Omental fat pad (tissue), 4 donors: Measurements from ENCODE around the gene VAC14. TPM values are rescaled to one million over a fixed set of nuclear protein-coding genes. Genes with fewer than 3 reads are reported as not detected.
A peak's percentile ranks its signal among the peaks of the same experiment; 100 is the strongest.

ENCODE experiments used
- ATAC-seq: fragments of 150-250 bp; one replicate; pipeline ENCODE4 v1.9.1; 2016; ENCODE audit warnings: mild to moderate bottlenecking, moderate library complexity; ENCODE audit not compliant: low FRiP score
- DNase-seq: peaks from one replicate; pipeline ENCODE4 v3.0.0-alpha.2; 2019; ENCODE audit warnings: low spot score
- total RNA-seq, 4 donors: library from RNA; depleted of rRNA; stranded (reverse); fragments of >200 nt; gene quantifications; one replicate each; pipeline ENCODE4 v1.1.0, GENCODE V29; 2016
- TF ChIP-seq, protein P1 (sequence below), 3 donors: fragments of 450-650 bp; IDR thresholded peaks; one replicate each; pipeline ENCODE4 v1.5.1; 2016 to 2017; ENCODE audit warnings: antibody characterized with exemption in 3 of 3, mild to moderate bottlenecking in 3 of 3, moderate library complexity in 2 of 3

Gene VAC14
- total RNA-seq, 4 donors from 2014 or later, result 24.0 to 44.1 (median 35.0) TPM

DNA sequence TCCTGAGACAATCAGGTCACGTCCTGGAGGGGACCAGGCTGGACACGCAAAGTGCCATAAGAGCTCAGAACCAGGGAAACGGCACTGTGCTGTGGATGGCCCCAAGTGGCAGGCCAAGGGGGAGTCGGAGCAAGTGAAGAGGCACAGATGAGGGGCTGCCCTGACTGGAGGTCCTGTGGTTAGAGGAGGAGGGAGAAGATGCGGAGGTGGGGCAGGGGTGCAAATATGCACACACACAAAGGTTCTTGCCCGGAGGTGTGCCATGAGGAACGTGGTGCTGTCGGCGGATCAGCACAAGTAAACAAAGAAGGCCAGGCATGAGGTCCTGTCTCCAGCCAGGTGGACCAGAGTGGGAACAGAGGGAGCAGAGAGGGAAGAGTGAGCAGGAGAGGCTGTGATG is 23.5 kb downstream of the VAC14 start:
- DNase-seq (no peak), ATAC-seq (no peak)
- TF ChIP-seq, protein P1, sequence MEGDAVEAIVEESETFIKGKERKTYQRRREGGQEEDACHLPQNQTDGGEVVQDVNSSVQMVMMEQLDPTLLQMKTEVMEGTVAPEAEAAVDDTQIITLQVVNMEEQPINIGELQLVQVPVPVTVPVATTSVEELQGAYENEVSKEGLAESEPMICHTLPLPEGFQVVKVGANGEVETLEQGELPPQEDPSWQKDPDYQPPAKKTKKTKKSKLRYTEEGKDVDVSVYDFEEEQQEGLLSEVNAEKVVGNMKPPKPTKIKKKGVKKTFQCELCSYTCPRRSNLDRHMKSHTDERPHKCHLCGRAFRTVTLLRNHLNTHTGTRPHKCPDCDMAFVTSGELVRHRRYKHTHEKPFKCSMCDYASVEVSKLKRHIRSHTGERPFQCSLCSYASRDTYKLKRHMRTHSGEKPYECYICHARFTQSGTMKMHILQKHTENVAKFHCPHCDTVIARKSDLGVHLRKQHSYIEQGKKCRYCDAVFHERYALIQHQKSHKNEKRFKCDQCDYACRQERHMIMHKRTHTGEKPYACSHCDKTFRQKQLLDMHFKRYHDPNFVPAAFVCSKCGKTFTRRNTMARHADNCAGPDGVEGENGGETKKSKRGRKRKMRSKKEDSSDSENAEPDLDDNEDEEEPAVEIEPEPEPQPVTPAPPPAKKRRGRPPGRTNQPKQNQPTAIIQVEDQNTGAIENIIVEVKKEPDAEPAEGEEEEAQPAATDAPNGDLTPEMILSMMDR (IDR thresholded peaks at IDR 0.05), result no peak

DNA sequence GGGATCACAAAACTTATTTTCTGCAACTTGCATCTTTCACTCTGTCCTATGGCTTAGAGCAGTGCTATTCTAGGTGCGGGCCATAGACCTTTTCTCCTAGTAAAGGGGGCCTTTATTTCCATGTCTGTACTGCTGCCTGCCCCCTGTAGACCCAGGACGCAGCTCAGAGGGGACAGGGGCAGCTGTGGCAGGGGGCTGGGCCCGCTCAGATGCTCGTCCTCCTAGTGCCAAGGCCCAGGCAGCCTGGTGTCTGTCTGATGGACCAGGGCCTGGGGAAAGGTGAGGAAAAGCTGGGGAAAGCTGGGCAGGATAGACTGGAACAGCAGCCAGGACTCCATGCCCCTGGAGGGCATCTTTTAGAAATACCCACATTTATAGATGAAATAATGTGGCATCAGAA is 25.6 kb downstream of the VAC14 start:
- ATAC-seq, result no peak
- TF ChIP-seq, protein P1 (IDR thresholded peaks at IDR 0.05), result no peak
- DNase-seq, result no peak

DNA sequence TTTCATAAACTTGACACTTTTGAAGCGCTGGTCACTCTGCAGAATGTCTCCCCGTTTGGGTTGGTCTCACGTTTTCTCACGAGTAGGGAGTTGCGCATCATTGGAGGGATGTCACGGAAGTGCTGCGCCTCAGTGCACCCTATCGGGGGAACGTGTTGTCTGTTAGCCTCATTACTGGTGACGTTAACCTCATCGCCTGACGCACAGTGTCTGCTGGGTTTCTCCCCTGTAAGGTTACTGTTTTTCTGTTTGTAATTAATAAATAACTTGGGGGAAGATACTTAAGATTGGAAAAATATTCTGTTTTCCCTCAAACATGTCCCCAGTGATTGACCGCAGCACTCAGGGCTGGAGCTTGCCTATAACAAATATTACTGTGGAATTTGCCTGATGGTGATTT is 26.7 kb downstream of the VAC14 start:
- ATAC-seq (no peak), DNase-seq (no peak)
- TF ChIP-seq, protein P1 (IDR thresholded peaks at IDR 0.05), result no peak

DNA sequence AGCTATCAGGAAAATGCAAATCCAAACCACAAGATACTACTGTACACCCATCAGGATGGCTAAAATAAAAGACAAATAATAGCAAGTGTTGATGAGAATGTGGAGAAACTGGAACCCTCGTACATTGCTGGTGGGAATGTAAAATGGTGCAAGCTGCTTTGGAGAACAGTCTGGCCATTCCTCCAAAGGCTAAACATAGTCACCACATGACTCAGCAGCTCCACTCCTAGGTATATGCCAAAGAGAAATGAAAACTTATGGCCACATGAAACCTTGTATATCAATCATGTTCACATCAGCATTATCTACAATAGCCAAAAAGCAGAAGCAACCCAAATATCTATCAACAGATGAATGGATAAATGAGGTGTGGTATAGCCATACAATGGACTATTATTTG is 28.5 kb downstream of the VAC14 start:
- TF ChIP-seq, protein P1 (IDR thresholded peaks at IDR 0.05), result no peak
- ATAC-seq, result no peak
- no peak for DNase-seq

DNA sequence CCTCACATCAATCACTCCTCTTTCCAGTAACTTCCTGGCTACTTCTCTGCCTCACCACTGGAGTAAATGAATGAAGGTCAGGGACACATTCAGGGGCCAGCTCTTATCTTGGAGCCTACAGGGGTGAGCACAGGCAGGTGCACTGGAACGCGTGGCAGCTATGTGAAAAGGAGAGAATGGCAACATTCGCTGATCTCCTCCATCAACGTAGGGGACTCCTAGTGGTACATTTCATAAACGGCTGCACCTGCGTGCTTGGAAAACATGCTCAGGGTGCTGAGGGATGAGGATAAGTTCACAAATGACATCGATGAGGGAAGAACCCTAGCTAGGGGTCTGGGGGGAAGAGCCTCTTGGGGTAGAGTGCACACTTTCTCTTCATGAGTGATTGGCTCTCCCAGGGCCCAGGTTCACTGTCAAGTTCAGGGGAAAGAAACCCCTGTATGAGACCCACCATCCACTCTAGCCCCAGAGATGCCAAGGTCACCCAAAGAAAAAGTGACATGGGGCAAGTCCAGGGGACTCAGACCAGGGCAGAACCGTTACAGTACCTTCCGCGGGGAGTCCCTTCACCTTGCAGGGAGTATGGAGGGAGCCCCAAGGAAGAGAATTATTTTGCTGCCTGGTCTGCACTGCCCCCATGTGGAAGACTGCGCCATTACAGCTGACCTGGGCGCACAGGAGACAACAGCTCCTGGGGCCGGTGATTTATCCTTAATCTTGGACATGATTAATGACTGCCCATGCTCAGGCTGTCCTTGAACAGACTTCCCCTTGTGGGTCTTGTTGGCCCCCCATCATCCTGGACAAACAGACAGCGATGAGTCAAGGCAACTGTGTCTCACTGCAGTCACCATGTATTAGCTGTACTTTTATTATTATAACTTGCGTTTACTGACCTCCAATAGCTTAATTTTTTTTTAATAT is 30.1 kb downstream of the VAC14 start:
- ATAC-seq (peak; percentile 78), DNase-seq (peak; percentile 65)
- TF ChIP-seq, protein P1 (IDR thresholded peaks at IDR 0.05), result peak in 2 of 3 donors; percentile 63 to 91

DNA sequence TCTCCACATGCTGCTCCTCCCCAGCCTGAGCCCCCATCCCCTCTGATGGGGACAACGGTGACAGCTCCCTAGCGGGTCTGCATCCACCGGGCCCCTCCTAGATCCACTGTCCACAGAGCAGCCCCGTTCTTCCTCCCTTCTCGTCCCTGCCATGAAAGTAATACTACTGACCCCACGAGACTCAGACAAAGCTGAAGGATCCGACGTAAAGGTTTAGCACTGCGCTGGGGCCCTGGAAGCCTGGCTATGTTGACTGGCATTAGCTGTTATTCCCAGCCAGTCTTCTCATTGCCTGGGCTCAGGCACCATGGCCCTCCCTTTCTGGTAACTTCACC is 30.7 kb downstream of the VAC14 start:
- TF ChIP-seq, protein P1 (IDR thresholded peaks at IDR 0.05), result no peak
- ATAC-seq, result no peak
- DNase-seq, result no peak

DNA sequence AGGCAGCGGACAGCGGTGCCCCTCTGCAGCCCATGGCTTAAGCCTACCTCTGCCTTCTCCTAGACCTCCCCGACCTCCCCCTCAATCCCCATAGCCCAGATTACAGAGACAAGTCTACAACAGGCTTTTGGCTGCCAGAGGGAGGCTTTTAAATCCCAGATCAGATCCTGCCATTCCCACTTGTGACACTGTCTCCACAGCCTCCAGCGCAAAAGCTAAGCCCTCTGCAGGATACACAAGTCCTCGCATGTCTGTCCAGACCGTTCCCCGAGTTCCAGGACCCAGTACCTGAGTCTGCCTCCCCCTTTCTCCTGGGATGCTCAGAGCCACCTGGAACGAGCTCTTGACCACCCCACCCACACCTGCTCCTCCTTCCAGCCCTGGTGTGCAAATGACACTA is 31.2 kb downstream of the VAC14 start:
- DNase-seq, result no peak
- ATAC-seq, result no peak
- TF ChIP-seq, protein P1 (IDR thresholded peaks at IDR 0.05), result no peak
